Measurements from ENCODE around the gene IGFLR1. TPM values are rescaled to one million over a fixed set of nuclear protein-coding genes. Genes with fewer than 3 reads are reported as not detected.

Gene IGFLR1
- total RNA-seq, 2 donors from 2014 or later = 6.0 to 11.2 TPM

GRCh38 chr19:35780717-35781116 lies 38.5 kb upstream of the IGFLR1 start:
- H3K27me3 ChIP-seq = no peaks in the 10 kb centered on the region
- H3K27ac ChIP-seq = no peak overlapping the region
- no peak for TF ChIP-seq CTCF (IDR thresholded peaks at IDR 0.05)
- H3K36me3 ChIP-seq (replicated peaks in 1 of 2; ENCODE audit: insufficient read depth in 1 of 2, low read depth in 2 of 2) = no peaks in the 10 kb centered on the region
- intact Hi-C loops (cut with DNase I) = no loop called here
- peaks cover 6% of the 10 kb centered on the region for H3K4me1 ChIP-seq
- H3K9me3 ChIP-seq = no peaks in the 10 kb centered on the region
- H3K4me3 ChIP-seq = no peak overlapping the region
- ATAC-seq (no peak), DNase-seq (no peak)
- 86 to 90% methylated on average over 3 to 15 of the region's 20 CpGs for WGBS, 2 donors

- no peaks in the 10 kb centered on the region for H3K36me3 ChIP-seq (replicated peaks in 1 of 2; ENCODE audit: insufficient read depth in 1 of 2, low read depth in 2 of 2)
- WGBS, 2 donors = 92 to 93% methylated on average over 14 to 16 of the region's 16 CpGs
- TF ChIP-seq CTCF (IDR thresholded peaks at IDR 0.05) (no peak), POLR2A (IDR thresholded peaks at IDR 0.05) (no peak)
- no peaks in the 10 kb centered on the region for H3K9me3 ChIP-seq
- DNase-seq (no peak), ATAC-seq (no peak)
- no peaks in the 10 kb centered on the region for H3K27me3 ChIP-seq
- no peak overlapping the region for H3K4me3 ChIP-seq
- H3K4me1 ChIP-seq = peaks cover 7% of the 10 kb centered on the region
- H3K27ac ChIP-seq = no peak overlapping the region
- intact Hi-C loops (cut with DNase I) = no loop called here
These were observed 37.8 kb upstream of the IGFLR1 start for GRCh38 chr19:35780058-35780457.

- DNase-seq (no peak), ATAC-seq (no peak)
- intact Hi-C loops (cut with DNase I) = no loop called here
- Histone ChIP-seq H3K9me3 (no peaks in the 10 kb centered on the region), H3K4me1 (peaks cover 14% of the 10 kb centered on the region), H3K36me3 (replicated peaks in 1 of 2; ENCODE audit: insufficient read depth in 1 of 2, low read depth in 2 of 2) (no peaks in the 10 kb centered on the region), H3K27ac (no peak overlapping the region), H3K4me3 (no peak overlapping the region), H3K27me3 (no peaks in the 10 kb centered on the region)
- no peak for TF ChIP-seq CTCF (IDR thresholded peaks at IDR 0.05)
- TF ChIP-seq POLR2A (IDR thresholded peaks at IDR 0.05) = no peak
- 87 to 90% methylated on average over 8 of the region's 8 CpGs for WGBS, 2 donors
These were observed 36.8 kb upstream of the IGFLR1 start for GRCh38 chr19:35779033-35779432.

- no peak for DNase-seq
- Histone ChIP-seq H3K4me3 (no peak overlapping the region), H3K4me1 (peaks cover 14% of the 10 kb centered on the region), H3K27me3 (no peaks in the 10 kb centered on the region), H3K36me3 (replicated peaks in 1 of 2; ENCODE audit: insufficient read depth in 1 of 2, low read depth in 2 of 2) (no peaks in the 10 kb centered on the region), H3K9me3 (no peaks in the 10 kb centered on the region), H3K27ac (no peak overlapping the region)
- WGBS, 2 donors = 68 to 89% methylated on average over 5 of the region's 7 CpGs
- TF ChIP-seq POLR2A (IDR thresholded peaks at IDR 0.05) = no peak
- TF ChIP-seq CTCF (IDR thresholded peaks at IDR 0.05) = no peak
- intact Hi-C loops (cut with DNase I) = no loop called here
- ATAC-seq = no peak
These were observed 35.7 kb upstream of the IGFLR1 start for GRCh38 chr19:35777961-35778360.

GRCh38 chr19:35777086-35777841 lies 35.0 kb upstream of the IGFLR1 start:
- Histone ChIP-seq H3K4me1 (peaks cover 14% of the 10 kb centered on the region), H3K36me3 (replicated peaks in 1 of 2; ENCODE audit: insufficient read depth in 1 of 2, low read depth in 2 of 2) (no peaks in the 10 kb centered on the region), H3K27me3 (no peaks in the 10 kb centered on the region), H3K4me3 (no peak overlapping the region), H3K9me3 (no peaks in the 10 kb centered on the region), H3K27ac (no peak overlapping the region)
- TF ChIP-seq CTCF (IDR thresholded peaks at IDR 0.05) = no peak
- TF ChIP-seq POLR2A (IDR thresholded peaks at IDR 0.05) = no peak
- no peak for DNase-seq
- no peak for ATAC-seq
- 77 to 80% methylated on average over 17 to 19 of the region's 19 CpGs for WGBS, 2 donors
- intact Hi-C loops (cut with DNase I) = no loop called here
